Vagina (tissue), 2 donors: ENCODE results near the gene QKI.
"Not testable (repeated sequence)": the region's sequence is repeated elsewhere in the genome, so short reads cannot be mapped to it uniquely, and the experiment has no call there.

Experiments
- CTCF ChIP-seq, 3 experiments: fragments of 450-650 bp in 2 of 3; fragments of 200-600 bp in 1 of 3; sonication (generic) in 1 of 3; IDR thresholded peaks; one replicate each; pipeline ENCODE4 v1.5.1; 2017 to 2019; ENCODE audit warnings: antibody characterized with exemption in 3 of 3, mild to moderate bottlenecking in 2 of 3, moderate library complexity in 2 of 3
- POLR2A ChIP-seq, 2 donors: fragments of 450-650 bp; IDR thresholded peaks; one replicate each; pipeline ENCODE4 v1.6.1; 2017; ENCODE audit warnings: antibody characterized with exemption in 2 of 2, mild to moderate bottlenecking in 2 of 2, moderate library complexity in 2 of 2

GRCh38 chr6:163439390-163439789 lies 24.9 kb downstream of the QKI start:
- not testable (repeated sequence) for TF ChIP-seq POLR2A, CTCF (IDR thresholded peaks at IDR 0.05)
